ENCODE data around the gene SPNS3.

SPNS3 gene

GRCh38 chr17:4530799-4531730 lies 97.3 kb downstream of the SPNS3 start:
- no peak for DNase-seq (ENCODE audit: low spot score)

GRCh38 chr17:4531988-4532736 lies 98.4 kb downstream of the SPNS3 start:
- no peak for DNase-seq (ENCODE audit: low spot score)

GRCh38 chr17:4532860-4533522 lies 99.3 kb downstream of the SPNS3 start:
- no peak for DNase-seq (ENCODE audit: low spot score)

- DNase-seq (ENCODE audit: low spot score), result no peak
Measured at GRCh38 chr17:4533523-4534504, 100.1 kb downstream of the SPNS3 start.

- DNase-seq (ENCODE audit: low spot score), result no peak
Measured at GRCh38 chr17:4534515-4534914, 100.8 kb downstream of the SPNS3 start.

- DNase-seq (ENCODE audit: low spot score), result no peak
Measured at GRCh38 chr17:4534928-4535666, 101.4 kb downstream of the SPNS3 start.

- no peak for DNase-seq (ENCODE audit: low spot score)
Measured at GRCh38 chr17:4535667-4536258, 102.0 kb downstream of the SPNS3 start.

- peak; percentile 45 for DNase-seq (ENCODE audit: low spot score)
Measured at GRCh38 chr17:4536259-4536741, 102.6 kb downstream of the SPNS3 start.

GRCh38 chr17:4536742-4537411 lies 103.1 kb downstream of the SPNS3 start:
- peak; percentile 54 for DNase-seq (ENCODE audit: low spot score)

Measured in AG20443 (cell line).